OCI-LY7 (cell line): ENCODE data around the gene CORO7.

Source experiments
- CTCF ChIP-seq: fragments of 200-600 bp; sonication (generic); conservative IDR thresholded peaks from 2 replicates; pipeline ENCODE4 v1.5.1; 2014; ENCODE audit warnings: mild to moderate bottlenecking, antibody characterized with exemption, low read length, moderate library complexity, mixed read lengths
- EZH2phosphoT487 ChIP-seq: fragments of 200-600 bp; sonication (generic); IDR thresholded peaks from 2 replicates; pipeline ENCODE4 v1.6.1; 2018; ENCODE audit warnings: low read depth, borderline replicate concordance, mild to moderate bottlenecking, mixed run types, antibody characterized with exemption, low read length, moderate library complexity, mixed read lengths

GRCh38 chr16:4320571-4321137 lies 95.7 kb downstream of the CORO7 start:
- TF ChIP-seq CTCF (no peak), EZH2phosphoT487 (no peak)
